K562 (cell line): ENCODE measurements around the gene GTPBP2. TPM values are rescaled to one million over a fixed set of nuclear protein-coding genes. Genes with fewer than 3 reads are reported as not detected.
A peak's percentile ranks its signal among the peaks of the same experiment; 100 is the strongest.

Experiments used
- CHD4 ChIP-seq: fragments of 200-600 bp; sonication (generic); IDR thresholded peaks from 3 replicates; pipeline ENCODE4 v1.6.1; 2012; ENCODE audit warnings: low read depth, mild to moderate bottlenecking, mixed read lengths, low read length, inconsistent platforms; ENCODE audit not compliant: insufficient read depth, insufficient replicate concordance, poor library complexity, severe bottlenecking
- DACH1 ChIP-seq: fragments of 450-650 bp; IDR thresholded peaks from 2 replicates; pipeline ENCODE4 v1.6.1; 2018; ENCODE audit not compliant: partially characterized antibody
- DMBX1 ChIP-seq: fragments of 250-450 bp; sonication (Bioruptor Pico); IDR thresholded peaks from 2 replicates; pipeline ENCODE4 v1.8.0; 2022; ENCODE audit warnings: inconsistent platforms, mild to moderate bottlenecking, moderate library complexity, borderline replicate concordance
- HDAC2 ChIP-seq: fragments of 450-650 bp; IDR thresholded peaks from 2 replicates; pipeline ENCODE4 v1.6.1; 2016; ENCODE audit warnings: mild to moderate bottlenecking
- HEY1 ChIP-seq: fragments of 250-450 bp; sonication (Bioruptor Pico); IDR thresholded peaks from 2 replicates; pipeline ENCODE4 v1.5.0; 2020; ENCODE audit warnings: mild to moderate bottlenecking, moderate library complexity, borderline replicate concordance
- MYC ChIP-seq, 2 experiments: fragments of 250-450 bp in 1 of 2; sonication (Bioruptor Pico) in 1 of 2; IDR thresholded peaks; 2 replicates each; pipeline versions ENCODE4 v1.5.1 to v1.6.1; 2012 to 2021; ENCODE audit warnings: low read depth in 2 of 2, borderline replicate concordance in 1 of 2, improper control_type of control experiment in 1 of 2, low read length in 1 of 2, mild to moderate bottlenecking in 1 of 2, moderate library complexity in 1 of 2
- POLR3A ChIP-seq: IDR thresholded peaks from 2 replicates; pipeline ENCODE4 v1.6.1; 2011; ENCODE audit warnings: borderline replicate concordance, mild to moderate bottlenecking, moderate library complexity; ENCODE audit not compliant: insufficient read length, insufficient read depth; ENCODE audit errors: extremely low read depth
- RBM15 ChIP-seq: fragments of 200-400 bp; formaldehyde crosslinking; IDR thresholded peaks from 2 replicates; pipeline ENCODE4 v1.6.1; 2018; ENCODE audit warnings: mild to moderate bottlenecking, low read length, moderate library complexity; ENCODE audit not compliant: insufficient read depth
- SPI1 ChIP-seq: IDR thresholded peaks from 2 replicates; pipeline ENCODE4 v1.6.1; 2011; ENCODE audit warnings: low read depth, low read length, control low read depth, borderline replicate concordance
- TCF3 ChIP-seq: sonication (generic); formaldehyde crosslinking; IDR thresholded peaks from 2 replicates; pipeline ENCODE4 v1.4.0; 2020; ENCODE audit warnings: mild to moderate bottlenecking, missing genetic modification reagents
- YBX1 ChIP-seq: fragments of 450-650 bp; IDR thresholded peaks from 2 replicates; pipeline ENCODE4 v1.7.1; 2016; ENCODE audit warnings: mild to moderate bottlenecking
- ZBED1 ChIP-seq: IDR thresholded peaks from 2 replicates; pipeline ENCODE4 v1.6.1; 2014
- ZFPM2 ChIP-seq: fragments of 250-450 bp; sonication (Bioruptor Pico); IDR thresholded peaks from 2 replicates; pipeline ENCODE4 v1.5.1; 2022; ENCODE audit warnings: mild to moderate bottlenecking
- ZNF146 ChIP-seq: IDR thresholded peaks from one replicate; pipeline ENCODE4 v1.6.1; 2018; ENCODE audit warnings: missing compliant biosample characterization; ENCODE audit not compliant: unreplicated experiment
- polyA plus RNA-seq, 8 experiments: library from polyadenylated mRNA; depleted of rRNA in 4 of 8; stranded (reverse) in 5 of 8; unstranded in 3 of 8; fragments of >200 nt; fragmentation: Nextera tagmentation in 2 of 8; fragmentation: Illumina TruSeq in 1 of 8; extraction: Ambion mirVana in 2 of 8; extraction: Trizol in 1 of 8; gene quantifications; 2 replicates each; pipeline versions ENCODE4 v1.2.1 to v1.2.3, GENCODE V29; 2011 to 2014; ENCODE audit warnings: inconsistent platforms in 1 of 8, missing spikeins in 1 of 8
- total RNA-seq, 7 experiments: library from RNA; depleted of rRNA in 6 of 7; stranded (reverse); fragments of >200 nt in 6 of 7; fragmentation: Illumina TruSeq in 2 of 7; extraction: Trizol in 2 of 7; gene quantifications; 2 replicates each; pipeline versions ENCODE4 v1.2.1 to v1.2.3, GENCODE V29; 2011 to 2021; ENCODE audit warnings: low replicate concordance in 1 of 7
- TF ChIP-seq, protein P1 (sequence below), 2 experiments: IDR thresholded peaks; 2 replicates each; pipeline ENCODE4 v1.6.1; 2012; ENCODE audit warnings: improper control_type of control experiment in 2 of 2, low read depth in 2 of 2, low read length in 2 of 2, borderline replicate concordance in 1 of 2
- TF ChIP-seq, protein P2 (sequence below): fragments of 450-650 bp; formaldehyde crosslinking; IDR thresholded peaks from 2 replicates; pipeline ENCODE4 v1.4.0; 2022; ENCODE audit warnings: mild to moderate bottlenecking, moderate library complexity
- TF ChIP-seq, protein P3 (sequence below): fragments of 250-450 bp; sonication (Bioruptor Pico); IDR thresholded peaks from 2 replicates; pipeline ENCODE4 v1.8.0; 2022; ENCODE audit warnings: inconsistent platforms
- TF ChIP-seq, protein P4 (sequence below), 2 experiments: fragments of 450-650 bp; IDR thresholded peaks; 2 replicates each; pipeline ENCODE4 v1.6.1; 2018; ENCODE audit warnings: mild to moderate bottlenecking in 2 of 2, low read depth in 1 of 2; ENCODE audit not compliant: partially characterized antibody in 2 of 2

The GTPBP2 gene
- total and polyA plus RNA-seq, 9 of the 15 experiments (the other 6 are each of a cell fraction or from before 2014, with no cell fraction given): 48.4 to 196 (median 111) TPM

DNA sequence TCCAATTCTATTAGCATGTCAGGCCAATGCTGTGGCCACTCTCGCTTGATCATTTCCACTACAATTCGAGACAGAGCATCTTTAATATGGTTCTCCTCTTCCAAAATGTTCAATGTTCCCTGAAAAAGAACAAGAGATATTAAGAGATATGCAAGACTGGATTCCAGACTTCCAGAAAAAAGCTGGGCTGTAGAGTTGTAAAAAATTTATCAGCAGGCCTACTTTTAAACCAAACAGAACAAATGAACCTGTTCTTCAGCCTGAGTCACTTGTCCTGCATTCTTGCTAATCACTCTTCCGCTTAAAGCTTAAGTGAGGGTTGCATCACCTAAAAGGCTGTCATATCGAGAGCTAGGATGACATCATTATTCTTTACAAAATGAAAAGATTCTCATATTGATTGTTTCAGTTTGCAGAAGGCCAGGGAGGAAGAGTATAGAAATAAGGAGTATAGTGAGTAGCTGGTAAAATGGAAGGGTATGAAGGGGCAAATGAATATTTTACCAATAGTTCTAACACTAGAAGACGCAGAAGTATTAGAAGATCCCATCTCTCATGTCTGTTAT, 58.1 kb downstream of the GTPBP2 start (continued):
- TF ChIP-seq, protein P1, sequence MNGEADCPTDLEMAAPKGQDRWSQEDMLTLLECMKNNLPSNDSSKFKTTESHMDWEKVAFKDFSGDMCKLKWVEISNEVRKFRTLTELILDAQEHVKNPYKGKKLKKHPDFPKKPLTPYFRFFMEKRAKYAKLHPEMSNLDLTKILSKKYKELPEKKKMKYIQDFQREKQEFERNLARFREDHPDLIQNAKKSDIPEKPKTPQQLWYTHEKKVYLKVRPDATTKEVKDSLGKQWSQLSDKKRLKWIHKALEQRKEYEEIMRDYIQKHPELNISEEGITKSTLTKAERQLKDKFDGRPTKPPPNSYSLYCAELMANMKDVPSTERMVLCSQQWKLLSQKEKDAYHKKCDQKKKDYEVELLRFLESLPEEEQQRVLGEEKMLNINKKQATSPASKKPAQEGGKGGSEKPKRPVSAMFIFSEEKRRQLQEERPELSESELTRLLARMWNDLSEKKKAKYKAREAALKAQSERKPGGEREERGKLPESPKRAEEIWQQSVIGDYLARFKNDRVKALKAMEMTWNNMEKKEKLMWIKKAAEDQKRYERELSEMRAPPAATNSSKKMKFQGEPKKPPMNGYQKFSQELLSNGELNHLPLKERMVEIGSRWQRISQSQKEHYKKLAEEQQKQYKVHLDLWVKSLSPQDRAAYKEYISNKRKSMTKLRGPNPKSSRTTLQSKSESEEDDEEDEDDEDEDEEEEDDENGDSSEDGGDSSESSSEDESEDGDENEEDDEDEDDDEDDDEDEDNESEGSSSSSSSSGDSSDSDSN (IDR thresholded peaks at IDR 0.05; ENCODE audit: borderline replicate concordance in 1 of 2, low read depth in 2 of 2, low read length in 2 of 2): no peak
- no peak for TF ChIP-seq RBM15
- no peak for TF ChIP-seq POLR3A
- TF ChIP-seq CHD4: no peak
- no peak for TF ChIP-seq ZFPM2 (CRISPR knock-in tag)
- TF ChIP-seq TCF3 (CRISPR knock-in tag): no peak; the same call in 1 of the 2 replicates
- no peak for TF ChIP-seq SPI1
- peak; percentile 96 for TF ChIP-seq DMBX1
- TF ChIP-seq, protein P2, sequence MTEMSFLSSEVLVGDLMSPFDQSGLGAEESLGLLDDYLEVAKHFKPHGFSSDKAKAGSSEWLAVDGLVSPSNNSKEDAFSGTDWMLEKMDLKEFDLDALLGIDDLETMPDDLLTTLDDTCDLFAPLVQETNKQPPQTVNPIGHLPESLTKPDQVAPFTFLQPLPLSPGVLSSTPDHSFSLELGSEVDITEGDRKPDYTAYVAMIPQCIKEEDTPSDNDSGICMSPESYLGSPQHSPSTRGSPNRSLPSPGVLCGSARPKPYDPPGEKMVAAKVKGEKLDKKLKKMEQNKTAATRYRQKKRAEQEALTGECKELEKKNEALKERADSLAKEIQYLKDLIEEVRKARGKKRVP (CRISPR knock-in tag): peak; percentile 94
- TF ChIP-seq ZNF146 (CRISPR knock-in tag): no peak
- TF ChIP-seq HEY1 (CRISPR knock-in tag): no peak
- TF ChIP-seq, protein P3, sequence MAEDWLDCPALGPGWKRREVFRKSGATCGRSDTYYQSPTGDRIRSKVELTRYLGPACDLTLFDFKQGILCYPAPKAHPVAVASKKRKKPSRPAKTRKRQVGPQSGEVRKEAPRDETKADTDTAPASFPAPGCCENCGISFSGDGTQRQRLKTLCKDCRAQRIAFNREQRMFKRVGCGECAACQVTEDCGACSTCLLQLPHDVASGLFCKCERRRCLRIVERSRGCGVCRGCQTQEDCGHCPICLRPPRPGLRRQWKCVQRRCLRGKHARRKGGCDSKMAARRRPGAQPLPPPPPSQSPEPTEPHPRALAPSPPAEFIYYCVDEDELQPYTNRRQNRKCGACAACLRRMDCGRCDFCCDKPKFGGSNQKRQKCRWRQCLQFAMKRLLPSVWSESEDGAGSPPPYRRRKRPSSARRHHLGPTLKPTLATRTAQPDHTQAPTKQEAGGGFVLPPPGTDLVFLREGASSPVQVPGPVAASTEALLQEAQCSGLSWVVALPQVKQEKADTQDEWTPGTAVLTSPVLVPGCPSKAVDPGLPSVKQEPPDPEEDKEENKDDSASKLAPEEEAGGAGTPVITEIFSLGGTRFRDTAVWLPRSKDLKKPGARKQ (CRISPR knock-in tag): no peak
- TF ChIP-seq, protein P4, sequence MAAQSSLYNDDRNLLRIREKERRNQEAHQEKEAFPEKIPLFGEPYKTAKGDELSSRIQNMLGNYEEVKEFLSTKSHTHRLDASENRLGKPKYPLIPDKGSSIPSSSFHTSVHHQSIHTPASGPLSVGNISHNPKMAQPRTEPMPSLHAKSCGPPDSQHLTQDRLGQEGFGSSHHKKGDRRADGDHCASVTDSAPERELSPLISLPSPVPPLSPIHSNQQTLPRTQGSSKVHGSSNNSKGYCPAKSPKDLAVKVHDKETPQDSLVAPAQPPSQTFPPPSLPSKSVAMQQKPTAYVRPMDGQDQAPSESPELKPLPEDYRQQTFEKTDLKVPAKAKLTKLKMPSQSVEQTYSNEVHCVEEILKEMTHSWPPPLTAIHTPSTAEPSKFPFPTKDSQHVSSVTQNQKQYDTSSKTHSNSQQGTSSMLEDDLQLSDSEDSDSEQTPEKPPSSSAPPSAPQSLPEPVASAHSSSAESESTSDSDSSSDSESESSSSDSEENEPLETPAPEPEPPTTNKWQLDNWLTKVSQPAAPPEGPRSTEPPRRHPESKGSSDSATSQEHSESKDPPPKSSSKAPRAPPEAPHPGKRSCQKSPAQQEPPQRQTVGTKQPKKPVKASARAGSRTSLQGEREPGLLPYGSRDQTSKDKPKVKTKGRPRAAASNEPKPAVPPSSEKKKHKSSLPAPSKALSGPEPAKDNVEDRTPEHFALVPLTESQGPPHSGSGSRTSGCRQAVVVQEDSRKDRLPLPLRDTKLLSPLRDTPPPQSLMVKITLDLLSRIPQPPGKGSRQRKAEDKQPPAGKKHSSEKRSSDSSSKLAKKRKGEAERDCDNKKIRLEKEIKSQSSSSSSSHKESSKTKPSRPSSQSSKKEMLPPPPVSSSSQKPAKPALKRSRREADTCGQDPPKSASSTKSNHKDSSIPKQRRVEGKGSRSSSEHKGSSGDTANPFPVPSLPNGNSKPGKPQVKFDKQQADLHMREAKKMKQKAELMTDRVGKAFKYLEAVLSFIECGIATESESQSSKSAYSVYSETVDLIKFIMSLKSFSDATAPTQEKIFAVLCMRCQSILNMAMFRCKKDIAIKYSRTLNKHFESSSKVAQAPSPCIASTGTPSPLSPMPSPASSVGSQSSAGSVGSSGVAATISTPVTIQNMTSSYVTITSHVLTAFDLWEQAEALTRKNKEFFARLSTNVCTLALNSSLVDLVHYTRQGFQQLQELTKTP (IDR thresholded peaks at IDR 0.05; ENCODE audit: low read depth in 1 of 2, partially characterized antibody in 2 of 2): peak; percentile 37 to 80
- peak; percentile 69 for TF ChIP-seq MYC (IDR thresholded peaks at IDR 0.05; ENCODE audit: low read depth, low read length)
- no peak for TF ChIP-seq MYC (CRISPR knock-in tag; IDR thresholded peaks at IDR 0.05; ENCODE audit: borderline replicate concordance, low read depth)
- TF ChIP-seq YBX1: no peak
- no peak for TF ChIP-seq ZBED1
- no peak for TF ChIP-seq DACH1
- TF ChIP-seq HDAC2: peak; percentile 33; the same call in 1 of the 2 replicates
